Measurements from ENCODE around the gene MAPK14. TPM values are rescaled to one million over a fixed set of nuclear protein-coding genes. Genes with fewer than 3 reads are reported as not detected.
"Not testable (repeated sequence)": the region's sequence is repeated elsewhere in the genome, so short reads cannot be mapped to it uniquely, and the experiment has no call there.

Gene MAPK14
- total RNA-seq, 1 experiment from 2014 or later: 56.8 TPM

GRCh38 chr6:36082318-36082717, 54.7 kb downstream of the MAPK14 start:
- H3K9me3 ChIP-seq (ENCODE audit: low read length): no peaks in the 10 kb centered on the region
- no peaks in the 10 kb centered on the region for H3K27me3 ChIP-seq (ENCODE audit: low read length)
- no peaks in the 10 kb centered on the region for H3K79me2 ChIP-seq (ENCODE audit: low read length)
- no peak overlapping the region for H3K27ac ChIP-seq (ENCODE audit: low read length)
- CTCF ChIA-PET: no interaction called here
- intact Hi-C loops (cut with micrococcal nuclease): no loop called here
- no peak overlapping the region for H3K9ac ChIP-seq (ENCODE audit: low read length)
- POLR2A ChIA-PET (ENCODE audit: unreplicated experiment): no interaction called here
- H4K20me1 ChIP-seq (ENCODE audit: low read length): no peaks in the 10 kb centered on the region
- no peak for ATAC-seq
- H3K4me2 ChIP-seq (ENCODE audit: low read length): no peak overlapping the region
- no TSS peak for BruUV-seq (replicated peaks)
- DNase-seq: no peak
- no peak overlapping the region for H3K4me3 ChIP-seq (ENCODE audit: low read length)
- H3K9me2 ChIP-seq (replicated peaks; ENCODE audit: low read length): no peaks in the 10 kb centered on the region
- peaks cover 68% of the 10 kb centered on the region for H3K36me3 ChIP-seq (ENCODE audit: low read depth, low read length)
- H3F3A ChIP-seq (ENCODE audit: low read length, unreplicated experiment): no peaks in the 10 kb centered on the region
- TF ChIP-seq EZH2 (IDR thresholded peaks at IDR 0.05; ENCODE audit: low read length, unreplicated experiment) (no peak), EZH2phosphoT487 (IDR thresholded peaks at IDR 0.05; ENCODE audit: borderline replicate concordance, low read length) (no peak), CTCF (conservative IDR thresholded peaks at IDR 0.05; ENCODE audit: low read depth, low read length) (no peak)
- H3K4me1 ChIP-seq (ENCODE audit: insufficient read depth, low read length): no peaks in the 10 kb centered on the region
- no peak overlapping the region for H2AFZ ChIP-seq (ENCODE audit: low read length)

- intact Hi-C loops (cut with micrococcal nuclease): no loop called here
- H3K9me3 ChIP-seq (ENCODE audit: low read length): no peaks in the 10 kb centered on the region
- ChIA-PET POLR2A (ENCODE audit: unreplicated experiment) (no interaction called here), CTCF (no interaction called here)
- H3K36me3 ChIP-seq (ENCODE audit: low read depth, low read length): peaks cover 60% of the 10 kb centered on the region
- no peak overlapping the region for H3K9ac ChIP-seq (ENCODE audit: low read length)
- TF ChIP-seq EZH2 (IDR thresholded peaks at IDR 0.05; ENCODE audit: low read length, unreplicated experiment) (no peak), EZH2phosphoT487 (IDR thresholded peaks at IDR 0.05; ENCODE audit: borderline replicate concordance, low read length) (no peak), CTCF (conservative IDR thresholded peaks at IDR 0.05; ENCODE audit: low read depth, low read length) (no peak)
- no peak overlapping the region for H3K4me3 ChIP-seq (ENCODE audit: low read length)
- BruUV-seq (replicated peaks): no TSS peak
- no peaks in the 10 kb centered on the region for H3K79me2 ChIP-seq (ENCODE audit: low read length)
- ATAC-seq (no peak), DNase-seq (no peak)
- H3K9me2 ChIP-seq (replicated peaks; ENCODE audit: low read length): no peaks in the 10 kb centered on the region
- no peaks in the 10 kb centered on the region for H3K27me3 ChIP-seq (ENCODE audit: low read length)
- H3K4me2 ChIP-seq (ENCODE audit: low read length): no peak overlapping the region
- H4K20me1 ChIP-seq (ENCODE audit: low read length): no peaks in the 10 kb centered on the region
- H2AFZ ChIP-seq (ENCODE audit: low read length): no peak overlapping the region
- no peaks in the 10 kb centered on the region for H3F3A ChIP-seq (ENCODE audit: low read length, unreplicated experiment)
- H3K4me1 ChIP-seq (ENCODE audit: insufficient read depth, low read length): no peaks in the 10 kb centered on the region
- no peak overlapping the region for H3K27ac ChIP-seq (ENCODE audit: low read length)
Measured at GRCh38 chr6:36083446-36083845, 55.8 kb downstream of the MAPK14 start.

GRCh38 chr6:36088204-36088603, 60.6 kb downstream of the MAPK14 start:
- H3F3A ChIP-seq (ENCODE audit: low read length, unreplicated experiment); H3K4me3 ChIP-seq (ENCODE audit: low read length); H3K27me3 ChIP-seq (ENCODE audit: low read length); ATAC-seq; H3K9me3 ChIP-seq (ENCODE audit: low read length); H3K9ac ChIP-seq (ENCODE audit: low read length); BruUV-seq (replicated peaks); H3K4me1 ChIP-seq (ENCODE audit: insufficient read depth, low read length); intact Hi-C loops (cut with micrococcal nuclease); H3K79me2 ChIP-seq (ENCODE audit: low read length); H4K20me1 ChIP-seq (ENCODE audit: low read length); H2AFZ ChIP-seq (ENCODE audit: low read length); H3K27ac ChIP-seq (ENCODE audit: low read length); H3K4me2 ChIP-seq (ENCODE audit: low read length); H3K9me2 ChIP-seq (replicated peaks; ENCODE audit: low read length); POLR2A ChIA-PET (ENCODE audit: unreplicated experiment); CTCF ChIA-PET: not testable (repeated sequence)
- peaks cover 20% of the 10 kb centered on the region for H3K36me3 ChIP-seq (ENCODE audit: low read depth, low read length)
- peak; percentile 62 for DNase-seq

Measured in PC-3 (cell line).